Measurements from ENCODE around the gene CRACR2A. TPM values are rescaled to one million over a fixed set of nuclear protein-coding genes. Genes with fewer than 3 reads are reported as not detected.

Gene CRACR2A
- total and polyA plus RNA-seq, 10 of the 15 experiments (the other 5 are each of a cell fraction or from before 2014, with no cell fraction given): 2.1 to 18.0 (median 13.2) TPM

DNA sequence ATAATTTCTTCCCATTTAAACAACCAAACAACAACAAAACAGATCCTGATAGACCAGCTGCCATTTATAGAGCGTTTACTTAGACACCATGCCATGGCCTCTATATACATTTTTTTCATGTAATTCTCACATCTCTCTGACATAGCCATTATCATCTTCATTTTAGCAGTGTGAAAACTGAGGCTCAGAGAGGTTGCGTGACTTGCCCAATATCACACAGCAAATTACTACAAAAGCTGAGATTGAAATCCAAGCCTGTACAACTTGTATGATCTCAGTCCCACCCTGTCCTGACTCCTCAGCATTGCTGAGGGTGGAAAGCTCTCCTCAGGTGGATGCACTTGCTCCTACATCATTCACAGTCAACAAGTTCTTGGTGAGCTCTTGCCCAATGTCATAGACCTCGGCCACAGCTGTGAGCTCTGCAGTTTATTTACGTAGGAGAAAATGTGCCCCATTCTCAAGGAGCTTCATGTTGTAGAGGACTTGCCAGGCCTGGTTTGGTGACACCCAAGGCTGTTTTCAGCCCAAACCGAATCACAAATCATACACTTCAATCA is 55.5 kb downstream of the CRACR2A start:
- no peaks in the 10 kb centered on the region for H4K20me1 ChIP-seq (ENCODE audit: control insufficient read depth, insufficient read depth)
- no peak overlapping the region for H2AFZ ChIP-seq (ENCODE audit: control insufficient read depth, low read depth, low read length)
- in situ Hi-C loops (cut with MboI): no loop called here
- CTCF ChIA-PET: no interaction called here
- WGBS (ENCODE audit: insufficient coverage, insufficient replicate concordance, low lambda C conversion rate, missing lambda C conversion rate): 99% methylated on average over 5 of the region's 5 CpGs
- no peak for TF ChIP-seq RAD51 (IDR thresholded peaks at IDR 0.05)
- TF ChIP-seq BCL3 (IDR thresholded peaks at IDR 0.05; ENCODE audit: borderline replicate concordance, insufficient read depth, low read depth, low read length, poor library complexity, severe bottlenecking): no peak
- no peak for TF ChIP-seq SMC3 (IDR thresholded peaks at IDR 0.05; ENCODE audit: borderline replicate concordance, low read length)
- TF ChIP-seq MEF2A (IDR thresholded peaks at IDR 0.05; ENCODE audit: insufficient read depth, low read depth, low read length): no peak
- TF ChIP-seq, protein P1, sequence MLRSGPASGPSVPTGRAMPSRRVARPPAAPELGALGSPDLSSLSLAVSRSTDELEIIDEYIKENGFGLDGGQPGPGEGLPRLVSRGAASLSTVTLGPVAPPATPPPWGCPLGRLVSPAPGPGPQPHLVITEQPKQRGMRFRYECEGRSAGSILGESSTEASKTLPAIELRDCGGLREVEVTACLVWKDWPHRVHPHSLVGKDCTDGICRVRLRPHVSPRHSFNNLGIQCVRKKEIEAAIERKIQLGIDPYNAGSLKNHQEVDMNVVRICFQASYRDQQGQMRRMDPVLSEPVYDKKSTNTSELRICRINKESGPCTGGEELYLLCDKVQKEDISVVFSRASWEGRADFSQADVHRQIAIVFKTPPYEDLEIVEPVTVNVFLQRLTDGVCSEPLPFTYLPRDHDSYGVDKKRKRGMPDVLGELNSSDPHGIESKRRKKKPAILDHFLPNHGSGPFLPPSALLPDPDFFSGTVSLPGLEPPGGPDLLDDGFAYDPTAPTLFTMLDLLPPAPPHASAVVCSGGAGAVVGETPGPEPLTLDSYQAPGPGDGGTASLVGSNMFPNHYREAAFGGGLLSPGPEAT (IDR thresholded peaks at IDR 0.05; ENCODE audit: low read depth): no peak
- TF ChIP-seq SIX5 (IDR thresholded peaks at IDR 0.05; ENCODE audit: low read depth, low read length, severe bottlenecking): no peak
- TF ChIP-seq RBBP5 (conservative IDR thresholded peaks at IDR 0.05): no peak
- TF ChIP-seq ZSCAN29 (IDR thresholded peaks at IDR 0.05): no peak
- peaks cover 0 to 15% of the 10 kb centered on the region in 2 experiments; a peak in 3 of 4 replicates for H3K36me3 ChIP-seq (ENCODE audit: control insufficient read depth in 2 of 2, insufficient read depth in 2 of 2, low read length in 1 of 2)
- no peak overlapping the region for H3K4me3 ChIP-seq
- H3K79me2 ChIP-seq (ENCODE audit: control insufficient read depth, insufficient read depth, low read length): no peaks in the 10 kb centered on the region
- no TSS peak for BruUV-seq (replicated peaks)
- POLR2A ChIA-PET: no interaction called here
- SMC1A ChIA-PET (ENCODE audit: uncharacterized antibody, unreplicated experiment): no interaction called here
- intact Hi-C loops (cut with micrococcal nuclease; ENCODE audit: unreplicated experiment): no loop called here
- H3K4me1 ChIP-seq (ENCODE audit: control insufficient read depth, insufficient read depth, low read length): no peaks in the 10 kb centered on the region
- DNase-seq (ENCODE audit: low read depth, low spot score) (no peak), FAIRE-seq (no peak), ATAC-seq (no peak)
- no peak overlapping the region for H3K9ac ChIP-seq (ENCODE audit: control insufficient read depth, insufficient read depth, low read length)
- no peak overlapping the region for H3K4me2 ChIP-seq (ENCODE audit: control insufficient read depth, insufficient read depth)
- no peaks in the 10 kb centered on the region; the same call in 2 of the 3 replicates for H3K9me3 ChIP-seq (replicated peaks; ENCODE audit: control insufficient read depth, insufficient read depth, low read length)
- RAD21 ChIA-PET (ENCODE audit: unreplicated experiment): no interaction called here
- no peaks in the 10 kb centered on the region for H3K27me3 ChIP-seq (replicated peaks in 1 of 2; ENCODE audit: control insufficient read depth in 2 of 2, insufficient read depth in 2 of 2, low read length in 1 of 2)
- no peak overlapping the region for H3K27ac ChIP-seq (ENCODE audit: control insufficient read depth, insufficient read depth)

All from GM12878 (cell line).